Spleen (tissue), 11 donors: ENCODE measurements around the gene LGALS12. TPM values are rescaled to one million over a fixed set of nuclear protein-coding genes. Genes with fewer than 3 reads are reported as not detected.
"Not testable (repeated sequence)": the region's sequence is repeated elsewhere in the genome, so short reads cannot be mapped to it uniquely, and the experiment has no call there.

Experiments used
- DNase-seq: peaks from one replicate; pipeline ENCODE4 v3.0.0-alpha.2; 2020
- H3K27ac ChIP-seq, 8 donors: fragments of 200-600 bp; sonication (generic) in 7 of 8; 1 replicate in 4 of 8; 2 replicates in 4 of 8; pipeline versions ENCODE4 v1.5.0 to v1.8.0; 2016 to 2021; ENCODE audit warnings: inconsistent platforms in 4 of 8, mild to moderate bottlenecking in 4 of 8, moderate library complexity in 1 of 8
- H3K27me3 ChIP-seq, 7 donors: fragments of 200-600 bp; sonication (generic) in 6 of 7; replicated peaks in 1 of 7; 1 replicate in 4 of 7; 2 replicates in 3 of 7; pipeline versions ENCODE4 v1.5.0 to v1.8.0; 2016 to 2021; ENCODE audit warnings: inconsistent platforms in 3 of 7, mild to moderate bottlenecking in 1 of 7
- H3K36me3 ChIP-seq, 6 donors: fragments of 200-600 bp; sonication (generic) in 5 of 6; 1 replicate in 4 of 6; 2 replicates in 2 of 6; pipeline versions ENCODE4 v1.5.0 to v1.8.0; 2016 to 2021; ENCODE audit warnings: inconsistent platforms in 2 of 6
- H3K4me1 ChIP-seq, 6 donors: fragments of 200-600 bp; sonication (generic) in 5 of 6; 1 replicate in 3 of 6; 2 replicates in 3 of 6; pipeline versions ENCODE4 v1.5.0 to v1.8.0; 2016 to 2021; ENCODE audit warnings: inconsistent platforms in 3 of 6
- H3K4me3 ChIP-seq, 8 donors: fragments of 200-600 bp; sonication (generic) in 7 of 8; 1 replicate in 4 of 8; 2 replicates in 4 of 8; pipeline versions ENCODE4 v1.5.0 to v1.8.0; 2016 to 2021; ENCODE audit warnings: inconsistent platforms in 4 of 8, mild to moderate bottlenecking in 4 of 8, moderate library complexity in 2 of 8
- H3K9me3 ChIP-seq, 8 donors: fragments of 200-600 bp; sonication (generic) in 7 of 8; 1 replicate in 4 of 8; 2 replicates in 4 of 8; pipeline versions ENCODE4 v1.5.0 to v1.8.0; 2016 to 2021; ENCODE audit warnings: inconsistent platforms in 4 of 8
- CTCF ChIP-seq, 11 experiments: fragments of 200-600 bp in 7 of 11; fragments of 450-650 bp in 4 of 11; sonication (generic) in 4 of 11; IDR thresholded peaks in 8 of 11; conservative IDR thresholded peaks in 3 of 11; 1 replicate in 7 of 11; 2 replicates in 4 of 11; pipeline versions ENCODE4 v1.4.0 to v1.8.0; 2016 to 2021; ENCODE audit warnings: antibody characterized with exemption in 11 of 11, inconsistent platforms in 4 of 11, mild to moderate bottlenecking in 1 of 11
- POLR2A ChIP-seq, 3 donors: fragments of 450-650 bp; IDR thresholded peaks; one replicate each; pipeline ENCODE4 v1.5.1; 2017; ENCODE audit warnings: antibody characterized with exemption in 3 of 3, mild to moderate bottlenecking in 1 of 3
- POLR2AphosphoS5 ChIP-seq, 3 donors: sonication (generic); formaldehyde crosslinking; IDR thresholded peaks; one replicate each; pipeline ENCODE4 v1.5.1; 2017; ENCODE audit warnings: antibody characterized with exemption in 3 of 3
- WGBS, 5 donors: extraction: QIAGEN DNeasy Blood & Tissue Kit in 3 of 5; methylation state at CpG; one replicate each; pipeline versions ENCODE4 v1.1.5 to v1.1.7; 2013 to 2018; 5-methylcytosine and 5-hydroxymethylcytosine counted together
- intact Hi-C: fragments of 100-400 bp; cut with DNase I; formaldehyde crosslinking; loops from one replicate; pipeline ENCODE4 v1.15.0; 2023; ENCODE audit warnings: low total_unique reads
- polyA plus RNA-seq, 3 donors: library from polyadenylated mRNA; stranded (reverse); fragments of 200-250 nt; gene quantifications; one replicate each; pipeline ENCODE4 v1.2.1, GENCODE V29; 2013
- total RNA-seq, 7 donors: library from RNA; depleted of rRNA in 3 of 7; stranded (reverse); fragments of >200 nt in 3 of 7; fragmentation: NEBNext Ultra II Directional in 4 of 7; extraction: Animal tissue kit (Norgen Biotek cat#: 25700) in 4 of 7; gene quantifications; one replicate each; pipeline versions ENCODE4 v1.1.0 to v1.2.1, GENCODE V29; 2016 to 2021
- donor health status: healthy with polysubstance abuse.
- donor health status: DM: no; HTN: no; CAD: no; lungs with moderate emphysema.
- donor health status: DM: no; HTN: no; CAD: no.
- donor health status: Bipolar disorder and iron deficiency.
- donor health status: healthy.
- donor health status: DM: no; HTN: no; CAD: no.
- donor health status: DM: yes; HTN: yes; CAD: no.

Gene LGALS12
- total and polyA plus RNA-seq, 10 donors, result 0.24 to 3.5 (median 0.95) TPM; not detected in 1

GRCh38 chr11:63537293-63538101, 31.6 kb downstream of the LGALS12 start:
- Histone ChIP-seq H3K4me3 (peak overlapping the region; percentile 32 to 68 (median 52)), H3K27me3 (no peaks in the 10 kb centered on the region), H3K9me3 (no peaks in the 10 kb centered on the region), H3K27ac (peak overlapping the region; percentile 53 to 89 (median 86)), H3K36me3 (peaks cover 0 to 18% (median 0%) of the 10 kb centered on the region in 6 donors), H3K4me1 (peaks cover 27 to 100% (median 77%) of the 10 kb centered on the region in 6 donors)
- no peak for DNase-seq
- peak in 1 of 3 donors; percentile 4 for TF ChIP-seq POLR2A (IDR thresholded peaks at IDR 0.05)
- TF ChIP-seq POLR2AphosphoS5 (IDR thresholded peaks at IDR 0.05), result peak in 2 of 3 donors; percentile 11 to 50
- no peak for TF ChIP-seq CTCF (IDR thresholded peaks at IDR 0.05 in 8 of 11, conservative IDR thresholded peaks at IDR 0.05 in 3 of 11)
- intact Hi-C loops, result no loop called here
- 24 to 31% (median 29%) methylated on average over 8 of the region's 8 CpGs for WGBS, 5 donors

GRCh38 chr11:63542506-63542905, 36.6 kb downstream of the LGALS12 start:
- DNase-seq, H3K27ac ChIP-seq, H3K9me3 ChIP-seq, H3K27me3 ChIP-seq, H3K4me3 ChIP-seq, intact Hi-C loops: not testable (repeated sequence)
- WGBS, 5 donors, result 79 to 92% (median 88%) methylated on average over 2 of the region's 2 CpGs
- H3K36me3 ChIP-seq, result peaks cover 0 to 63% (median 23%) of the 10 kb centered on the region in 6 donors
- peaks cover 15 to 71% (median 42%) of the 10 kb centered on the region in 6 donors for H3K4me1 ChIP-seq

GRCh38 chr11:63543711-63544110, 37.8 kb downstream of the LGALS12 start:
- peak overlapping the region in 1 of 8 donors; percentile 25 for H3K27ac ChIP-seq
- H3K27me3 ChIP-seq, result no peaks in the 10 kb centered on the region
- H3K4me1 ChIP-seq, result peaks cover 10 to 59% (median 30%) of the 10 kb centered on the region in 6 donors
- 77 to 91% (median 88%) methylated on average over 2 of the region's 2 CpGs for WGBS, 5 donors
- DNase-seq, result no peak
- peaks cover 0 to 67% (median 23%) of the 10 kb centered on the region in 6 donors for H3K36me3 ChIP-seq
- no peaks in the 10 kb centered on the region for H3K9me3 ChIP-seq
- H3K4me3 ChIP-seq, result no peak overlapping the region
- TF ChIP-seq POLR2AphosphoS5 (IDR thresholded peaks at IDR 0.05) (no peak), POLR2A (IDR thresholded peaks at IDR 0.05) (no peak), CTCF (IDR thresholded peaks at IDR 0.05 in 8 of 11, conservative IDR thresholded peaks at IDR 0.05 in 3 of 11) (no peak)
- intact Hi-C loops, result no loop called here

- H3K36me3 ChIP-seq, result peaks cover 0 to 49% (median 23%) of the 10 kb centered on the region in 6 donors
- H3K4me1 ChIP-seq, result peaks cover 0 to 36% (median 15%) of the 10 kb centered on the region in 6 donors
- no peaks in the 10 kb centered on the region for H3K27me3 ChIP-seq
- intact Hi-C loops, result no loop called here
- DNase-seq, result no peak
- H3K9me3 ChIP-seq, result no peaks in the 10 kb centered on the region
- WGBS, 5 donors, result 81 to 97% (median 96%) methylated on average over 1 of the region's 1 CpG
- TF ChIP-seq POLR2A (IDR thresholded peaks at IDR 0.05) (no peak), POLR2AphosphoS5 (IDR thresholded peaks at IDR 0.05) (no peak), CTCF (IDR thresholded peaks at IDR 0.05 in 8 of 11, conservative IDR thresholded peaks at IDR 0.05 in 3 of 11) (no peak)
- H3K4me3 ChIP-seq, result no peak overlapping the region
- H3K27ac ChIP-seq, result no peak overlapping the region
Measured at GRCh38 chr11:63547061-63547460, 41.2 kb downstream of the LGALS12 start.
